ENCODE data around the gene MAGI2.

DNA sequence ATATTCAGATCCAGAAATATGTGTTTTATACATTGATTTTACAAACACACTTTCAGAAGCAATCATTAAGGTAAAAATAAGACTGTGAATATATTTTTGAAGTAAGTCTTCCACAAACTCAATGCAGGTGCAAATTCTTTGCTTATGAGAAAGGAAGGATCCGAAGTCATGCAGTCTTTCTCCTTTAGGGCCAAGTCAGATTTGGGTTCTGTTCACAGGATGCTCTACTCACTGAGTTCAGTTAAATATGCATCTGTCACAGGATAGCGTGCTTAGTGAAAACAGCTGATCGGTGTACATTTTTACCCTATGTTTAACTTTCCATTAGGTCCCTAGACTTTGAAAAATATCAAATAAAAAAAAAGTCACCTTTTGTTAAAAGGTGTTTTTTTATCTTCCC is 1046.4 kb downstream of the MAGI2 start:
- no peak for TF ChIP-seq POLR2A (IDR thresholded peaks at IDR 0.05)
- TF ChIP-seq, protein P1, sequence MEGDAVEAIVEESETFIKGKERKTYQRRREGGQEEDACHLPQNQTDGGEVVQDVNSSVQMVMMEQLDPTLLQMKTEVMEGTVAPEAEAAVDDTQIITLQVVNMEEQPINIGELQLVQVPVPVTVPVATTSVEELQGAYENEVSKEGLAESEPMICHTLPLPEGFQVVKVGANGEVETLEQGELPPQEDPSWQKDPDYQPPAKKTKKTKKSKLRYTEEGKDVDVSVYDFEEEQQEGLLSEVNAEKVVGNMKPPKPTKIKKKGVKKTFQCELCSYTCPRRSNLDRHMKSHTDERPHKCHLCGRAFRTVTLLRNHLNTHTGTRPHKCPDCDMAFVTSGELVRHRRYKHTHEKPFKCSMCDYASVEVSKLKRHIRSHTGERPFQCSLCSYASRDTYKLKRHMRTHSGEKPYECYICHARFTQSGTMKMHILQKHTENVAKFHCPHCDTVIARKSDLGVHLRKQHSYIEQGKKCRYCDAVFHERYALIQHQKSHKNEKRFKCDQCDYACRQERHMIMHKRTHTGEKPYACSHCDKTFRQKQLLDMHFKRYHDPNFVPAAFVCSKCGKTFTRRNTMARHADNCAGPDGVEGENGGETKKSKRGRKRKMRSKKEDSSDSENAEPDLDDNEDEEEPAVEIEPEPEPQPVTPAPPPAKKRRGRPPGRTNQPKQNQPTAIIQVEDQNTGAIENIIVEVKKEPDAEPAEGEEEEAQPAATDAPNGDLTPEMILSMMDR (IDR thresholded peaks at IDR 0.05): no peak

Measured in breast epithelium (tissue), 3 donors.